Measurements from ENCODE around the gene BMERB1.

DNA sequence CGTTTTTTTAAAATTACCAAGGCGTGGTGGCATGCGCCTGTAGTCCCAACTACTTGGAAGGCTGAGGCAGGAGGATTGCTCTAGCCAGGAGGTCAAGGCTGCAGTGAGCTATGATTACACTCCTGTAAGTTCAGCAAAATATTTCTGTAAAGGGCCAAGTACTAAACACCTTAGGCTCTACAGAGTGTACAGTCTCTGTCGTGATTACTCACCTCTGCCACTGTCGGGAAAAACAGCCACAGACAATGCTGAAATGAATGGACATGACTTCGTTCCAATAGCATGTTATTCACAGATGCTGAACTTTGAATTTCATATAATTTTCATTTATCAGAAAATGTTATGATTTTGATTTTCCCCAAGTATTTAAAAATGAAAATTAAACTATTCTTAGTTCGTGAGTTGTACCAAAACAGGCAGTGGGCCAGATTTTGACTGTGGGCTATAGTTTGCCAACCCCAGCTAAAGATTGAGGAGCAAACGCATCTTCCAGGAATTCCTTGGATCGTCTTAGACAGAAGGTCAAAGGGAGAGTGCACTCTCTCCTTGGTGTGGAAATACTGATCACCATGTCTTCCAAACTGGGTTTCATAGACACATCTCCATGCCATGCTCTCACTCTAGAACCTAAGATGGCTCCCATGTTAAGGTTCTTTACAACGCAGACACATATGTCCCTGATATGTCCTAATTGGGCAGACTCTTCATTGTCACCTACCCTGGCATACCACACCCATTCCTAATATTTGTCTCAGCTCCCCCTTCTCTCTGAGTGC lies 119.1 kb downstream of the BMERB1 start:
- no peak for TF ChIP-seq POLR2A (IDR thresholded peaks at IDR 0.05)
- TF ChIP-seq, protein P1, sequence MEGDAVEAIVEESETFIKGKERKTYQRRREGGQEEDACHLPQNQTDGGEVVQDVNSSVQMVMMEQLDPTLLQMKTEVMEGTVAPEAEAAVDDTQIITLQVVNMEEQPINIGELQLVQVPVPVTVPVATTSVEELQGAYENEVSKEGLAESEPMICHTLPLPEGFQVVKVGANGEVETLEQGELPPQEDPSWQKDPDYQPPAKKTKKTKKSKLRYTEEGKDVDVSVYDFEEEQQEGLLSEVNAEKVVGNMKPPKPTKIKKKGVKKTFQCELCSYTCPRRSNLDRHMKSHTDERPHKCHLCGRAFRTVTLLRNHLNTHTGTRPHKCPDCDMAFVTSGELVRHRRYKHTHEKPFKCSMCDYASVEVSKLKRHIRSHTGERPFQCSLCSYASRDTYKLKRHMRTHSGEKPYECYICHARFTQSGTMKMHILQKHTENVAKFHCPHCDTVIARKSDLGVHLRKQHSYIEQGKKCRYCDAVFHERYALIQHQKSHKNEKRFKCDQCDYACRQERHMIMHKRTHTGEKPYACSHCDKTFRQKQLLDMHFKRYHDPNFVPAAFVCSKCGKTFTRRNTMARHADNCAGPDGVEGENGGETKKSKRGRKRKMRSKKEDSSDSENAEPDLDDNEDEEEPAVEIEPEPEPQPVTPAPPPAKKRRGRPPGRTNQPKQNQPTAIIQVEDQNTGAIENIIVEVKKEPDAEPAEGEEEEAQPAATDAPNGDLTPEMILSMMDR (IDR thresholded peaks at IDR 0.05) = no peak
